NCI-H2081 treated with DMSO at 0.1 percent for 48 hours (cell line): ENCODE data around the gene STX8.

Experiments
- DNase-seq: peaks from one replicate; lab custom pipeline; 2025; lab: John Stamatoyannopoulos, UW

Gene STX8

GRCh38 chr17:9294661-9295210, 280.9 kb downstream of the STX8 start:
- no peak for DNase-seq

- DNase-seq = no peak
Observed at GRCh38 chr17:9292561-9292941, 283.1 kb downstream of the STX8 start.

- no peak for DNase-seq
Observed at GRCh38 chr17:9291912-9292560, 283.6 kb downstream of the STX8 start.

GRCh38 chr17:9290226-9290613, 285.4 kb downstream of the STX8 start:
- DNase-seq = no peak

- no peak for DNase-seq
Observed at GRCh38 chr17:9287306-9287705, 288.3 kb downstream of the STX8 start.

- no peak for DNase-seq
Observed at GRCh38 chr17:9286434-9286833, 289.2 kb downstream of the STX8 start.

GRCh38 chr17:9285602-9286427, 289.8 kb downstream of the STX8 start:
- DNase-seq = no peak

GRCh38 chr17:9284884-9285283, 290.7 kb downstream of the STX8 start:
- DNase-seq = no peak

GRCh38 chr17:9283909-9284308, 291.7 kb downstream of the STX8 start:
- DNase-seq = no peak

- DNase-seq = no peak
Observed at GRCh38 chr17:9279893-9280292, 295.7 kb downstream of the STX8 start.

GRCh38 chr17:9274973-9275372, 300.6 kb downstream of the STX8 start:
- DNase-seq = no peak

- no peak for DNase-seq
Observed at GRCh38 chr17:9273428-9274391, 301.9 kb downstream of the STX8 start.

GRCh38 chr17:9272501-9273200, 303.0 kb downstream of the STX8 start:
- no peak for DNase-seq

GRCh38 chr17:9271989-9272388, 303.6 kb downstream of the STX8 start:
- DNase-seq = no peak

- no peak for DNase-seq
Observed at GRCh38 chr17:9270921-9271320, 304.7 kb downstream of the STX8 start.

GRCh38 chr17:9269350-9270035, 306.1 kb downstream of the STX8 start:
- no peak for DNase-seq

GRCh38 chr17:9268546-9268945, 307.1 kb downstream of the STX8 start:
- no peak for DNase-seq

- DNase-seq = no peak
Observed at GRCh38 chr17:9266697-9267117, 308.9 kb downstream of the STX8 start.

- DNase-seq = no peak
Observed at GRCh38 chr17:9266031-9266680, 309.5 kb downstream of the STX8 start.
